Activated CD4-positive, CD25-positive, alpha-beta regulatory T cell treated with anti-CD3 and anti-CD28 coated beads, Interleukin-2, amount 50 U/mL, for 72 hours (primary cell): ENCODE measurements around the gene POLR1A.

Experiments used
- DNase-seq: peaks from one replicate; pipeline ENCODE4 v3.0.0; 2021

The POLR1A gene

DNA sequence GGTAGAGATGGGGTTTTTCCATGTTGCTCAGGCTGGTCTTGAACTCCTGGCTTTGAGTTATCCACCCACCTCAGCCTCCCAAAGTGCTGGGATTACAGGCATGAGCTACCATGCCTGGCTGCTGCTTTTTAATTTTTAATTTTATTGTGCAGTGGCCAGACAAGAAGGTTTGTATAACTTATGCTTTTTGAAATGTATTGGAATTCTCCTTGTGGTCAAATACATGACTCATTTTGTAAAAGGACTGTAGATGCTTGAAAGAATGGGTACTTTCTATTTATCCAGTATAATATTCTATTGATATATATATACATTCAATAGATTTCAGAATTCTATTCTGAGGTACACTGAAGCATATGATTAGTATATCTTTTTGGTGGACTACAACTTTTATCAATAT lies 134.3 kb downstream of the POLR1A start:
- no peak for DNase-seq
